ENCODE measurements around the gene GP1BB. TPM values are rescaled to one million over a fixed set of nuclear protein-coding genes. Genes with fewer than 3 reads are reported as not detected.

Gene GP1BB
- total RNA-seq, 2 donors from 2014 or later, result 6.8 to 60.3 TPM

- WGBS, result 86% methylated on average over 6 of the region's 6 CpGs
- Histone ChIP-seq H3K27ac (no peak overlapping the region), H3K27me3 (replicated peaks; ENCODE audit: insufficient read depth) (peaks cover 3% of the 10 kb centered on the region), H3K4me3 (no peak overlapping the region), H3K4me1 (replicated peaks) (no peaks in the 10 kb centered on the region), H3K9me3 (no peaks in the 10 kb centered on the region), H3K36me3 (no peaks in the 10 kb centered on the region)
- intact Hi-C loops (cut with DNase I), result no loop called here
- no peak for DNase-seq (ENCODE audit: low spot score)
- TF ChIP-seq CTCF (IDR thresholded peaks at IDR 0.05) (no peak), POLR2A (IDR thresholded peaks at IDR 0.05) (no peak), POLR2AphosphoS5 (IDR thresholded peaks at IDR 0.05) (no peak)
Measured at GRCh38 chr22:19700790-19701419, 22.4 kb upstream of the GP1BB start.

- no peak for DNase-seq (ENCODE audit: low spot score)
- Histone ChIP-seq H3K27ac (no peak overlapping the region), H3K4me3 (no peak overlapping the region), H3K27me3 (replicated peaks; ENCODE audit: insufficient read depth) (peaks cover 3% of the 10 kb centered on the region), H3K9me3 (no peaks in the 10 kb centered on the region), H3K4me1 (replicated peaks) (no peaks in the 10 kb centered on the region), H3K36me3 (no peaks in the 10 kb centered on the region)
- intact Hi-C loops (cut with DNase I), result no loop called here
- TF ChIP-seq CTCF (IDR thresholded peaks at IDR 0.05) (no peak), POLR2A (IDR thresholded peaks at IDR 0.05) (no peak), POLR2AphosphoS5 (IDR thresholded peaks at IDR 0.05) (no peak)
- WGBS, result 84% methylated on average over 10 of the region's 10 CpGs
Measured at GRCh38 chr22:19701420-19702145, 21.8 kb upstream of the GP1BB start.

- DNase-seq (ENCODE audit: low spot score), result no peak
- TF ChIP-seq POLR2A (IDR thresholded peaks at IDR 0.05), result no peak
- no peak for TF ChIP-seq POLR2AphosphoS5 (IDR thresholded peaks at IDR 0.05)
- no peak for TF ChIP-seq CTCF (IDR thresholded peaks at IDR 0.05)
- no peaks in the 10 kb centered on the region for H3K9me3 ChIP-seq
- no peaks in the 10 kb centered on the region for H3K36me3 ChIP-seq
- intact Hi-C loops (cut with DNase I), result no loop called here
- H3K4me3 ChIP-seq, result no peak overlapping the region
- H3K4me1 ChIP-seq (replicated peaks), result no peaks in the 10 kb centered on the region
- H3K27me3 ChIP-seq (replicated peaks; ENCODE audit: insufficient read depth), result peaks cover 3% of the 10 kb centered on the region
- no peak overlapping the region for H3K27ac ChIP-seq
- WGBS, result 77% methylated on average over 9 of the region's 9 CpGs
Measured at GRCh38 chr22:19703869-19704268, 19.5 kb upstream of the GP1BB start.

- Histone ChIP-seq H3K27me3 (replicated peaks; ENCODE audit: insufficient read depth) (peaks cover 3% of the 10 kb centered on the region), H3K4me1 (replicated peaks) (no peaks in the 10 kb centered on the region), H3K4me3 (no peak overlapping the region), H3K27ac (no peak overlapping the region), H3K36me3 (no peaks in the 10 kb centered on the region), H3K9me3 (no peaks in the 10 kb centered on the region)
- 75% methylated on average over 15 of the region's 15 CpGs for WGBS
- no peak for DNase-seq (ENCODE audit: low spot score)
- TF ChIP-seq CTCF (IDR thresholded peaks at IDR 0.05) (no peak), POLR2AphosphoS5 (IDR thresholded peaks at IDR 0.05) (no peak), POLR2A (IDR thresholded peaks at IDR 0.05) (no peak)
- intact Hi-C loops (cut with DNase I), result no loop called here
Measured at GRCh38 chr22:19704355-19705015, 18.9 kb upstream of the GP1BB start.

Measured in prostate gland (tissue), 2 donors.